Smooth muscle cell (in vitro differentiated cells): ENCODE measurements around the gene DHRS3. TPM values are rescaled to one million over a fixed set of nuclear protein-coding genes. Genes with fewer than 3 reads are reported as not detected.
"Not testable (repeated sequence)": the region's sequence is repeated elsewhere in the genome, so short reads cannot be mapped to it uniquely, and the experiment has no call there.

Source experiments
- DNase-seq: peaks from one replicate; lab custom pipeline; 2025; ENCODE audit not compliant: unreplicated experiment; lab: John Stamatoyannopoulos, UW
- H2AFZ ChIP-seq: fragments of 200-600 bp; sonication (generic); 2 replicates; pipeline ENCODE4 v1.6.0; 2016; ENCODE audit warnings: antibody characterized with exemption, low read depth, mild to moderate bottlenecking
- H3F3A ChIP-seq: fragments of 200-600 bp; sonication (generic); 2 replicates; pipeline ENCODE4 v1.6.0; 2017; ENCODE audit warnings: antibody characterized with exemption, low read depth
- H3K27ac ChIP-seq: fragments of 200-600 bp; sonication (generic); 2 replicates; pipeline ENCODE4 v1.5.1; 2016; ENCODE audit warnings: low read depth, mild to moderate bottlenecking
- H3K27me3 ChIP-seq: fragments of 200-600 bp; sonication (generic); 2 replicates; pipeline ENCODE4 v1.6.1; 2016; ENCODE audit warnings: low read depth, mild to moderate bottlenecking
- H3K36me3 ChIP-seq: fragments of 200-600 bp; sonication (generic); 2 replicates; pipeline ENCODE4 v1.5.1; 2016; ENCODE audit warnings: low read depth
- H3K4me1 ChIP-seq: fragments of 200-600 bp; sonication (generic); 2 replicates; pipeline ENCODE4 v1.5.1; 2016; ENCODE audit warnings: low read depth
- H3K4me2 ChIP-seq: fragments of 200-600 bp; sonication (generic); 2 replicates; pipeline ENCODE4 v1.6.0; 2016; ENCODE audit warnings: mild to moderate bottlenecking
- H3K4me3 ChIP-seq: fragments of 200-600 bp; sonication (generic); 2 replicates; pipeline ENCODE4 v1.5.1; 2016; ENCODE audit warnings: mild to moderate bottlenecking
- H3K79me2 ChIP-seq: fragments of 200-600 bp; sonication (generic); 2 replicates; pipeline ENCODE4 v1.6.0; 2016; ENCODE audit warnings: low read depth, mild to moderate bottlenecking
- H3K9ac ChIP-seq: fragments of 200-600 bp; sonication (generic); 2 replicates; pipeline ENCODE4 v1.6.0; 2016; ENCODE audit warnings: low read depth
- H3K9me3 ChIP-seq: fragments of 200-600 bp; sonication (generic); replicated peaks from 2 replicates; pipeline ENCODE4 v1.5.1; 2016; ENCODE audit warnings: low read depth
- H4K20me1 ChIP-seq: fragments of 200-600 bp; sonication (generic); 2 replicates; pipeline ENCODE4 v1.6.0; 2016; ENCODE audit warnings: low read depth
- CTCF ChIP-seq: fragments of 200-600 bp; sonication (generic); IDR thresholded peaks from 2 replicates; pipeline ENCODE4 v1.5.1; 2017; ENCODE audit warnings: borderline replicate concordance, mild to moderate bottlenecking, antibody characterized with exemption; ENCODE audit not compliant: insufficient read depth, poor library complexity, severe bottlenecking
- WGBS: methylation state at CpG from one replicate; pipeline ENCODE4 v1.1.7; 2016; ENCODE audit warnings: low lambda C conversion rate; 5-methylcytosine and 5-hydroxymethylcytosine counted together
- polyA plus RNA-seq: library from polyadenylated mRNA; unstranded; fragments of >200 nt; fragmentation: Nextera tagmentation; extraction: Ambion mirVana; gene quantifications from 2 replicates; pipeline ENCODE4 v1.2.1, GENCODE V29; 2016
- total RNA-seq: library from RNA; depleted of rRNA; stranded (reverse); fragments of >200 nt; gene quantifications from 2 replicates; pipeline ENCODE4 v1.2.3, GENCODE V29; 2014

DHRS3 gene
- total and polyA plus RNA-seq, 2 experiments from 2014 or later = 0.89 to 2.7 TPM

- Histone ChIP-seq H3K36me3 (no peaks in the 10 kb centered on the region), H3K4me3 (no peak overlapping the region), H4K20me1 (no peaks in the 10 kb centered on the region), H3K27ac (no peak overlapping the region), H3F3A (no peaks in the 10 kb centered on the region), H3K4me2 (no peak overlapping the region), H3K9me3 (peaks cover 4% of the 10 kb centered on the region), H3K4me1 (no peaks in the 10 kb centered on the region), H3K79me2 (no peaks in the 10 kb centered on the region), H2AFZ (no peak overlapping the region), H3K9ac (no peak overlapping the region), H3K27me3 (no peaks in the 10 kb centered on the region)
- no peak for DNase-seq
- 84% methylated on average over 7 of the region's 7 CpGs for WGBS
- no peak for TF ChIP-seq CTCF
These were observed 52.1 kb downstream of the DHRS3 start for GRCh38 chr1:12565966-12566352.

GRCh38 chr1:12565094-12565965 lies 52.7 kb downstream of the DHRS3 start:
- no peak overlapping the region for H3K4me3 ChIP-seq
- no peaks in the 10 kb centered on the region for H3F3A ChIP-seq
- no peak overlapping the region for H3K9ac ChIP-seq
- H4K20me1 ChIP-seq = no peaks in the 10 kb centered on the region
- 94% methylated on average over 10 of the region's 10 CpGs for WGBS
- no peaks in the 10 kb centered on the region for H3K4me1 ChIP-seq
- no peak overlapping the region for H3K4me2 ChIP-seq
- no peaks in the 10 kb centered on the region for H3K27me3 ChIP-seq
- no peak overlapping the region for H2AFZ ChIP-seq
- TF ChIP-seq CTCF = no peak
- peaks cover 4% of the 10 kb centered on the region for H3K9me3 ChIP-seq
- no peak for DNase-seq
- no peaks in the 10 kb centered on the region for H3K36me3 ChIP-seq
- no peak overlapping the region for H3K27ac ChIP-seq
- H3K79me2 ChIP-seq = no peaks in the 10 kb centered on the region

GRCh38 chr1:12564251-12564650 lies 53.8 kb downstream of the DHRS3 start:
- H3K36me3 ChIP-seq, H3K4me2 ChIP-seq, H3K9me3 ChIP-seq, H3K27ac ChIP-seq, H3K4me1 ChIP-seq, H2AFZ ChIP-seq, H3K4me3 ChIP-seq, H4K20me1 ChIP-seq, H3K9ac ChIP-seq, H3K79me2 ChIP-seq, DNase-seq, H3K27me3 ChIP-seq, H3F3A ChIP-seq: not testable (repeated sequence)
- 94% methylated on average over 3 of the region's 3 CpGs for WGBS

- Histone ChIP-seq H2AFZ (no peak overlapping the region), H3K79me2 (no peaks in the 10 kb centered on the region), H3K36me3 (no peaks in the 10 kb centered on the region), H4K20me1 (no peaks in the 10 kb centered on the region), H3K4me1 (no peaks in the 10 kb centered on the region), H3K4me2 (no peak overlapping the region), H3K27ac (no peak overlapping the region), H3K9me3 (peaks cover 4% of the 10 kb centered on the region), H3F3A (no peaks in the 10 kb centered on the region), H3K9ac (no peak overlapping the region), H3K4me3 (no peak overlapping the region), H3K27me3 (no peaks in the 10 kb centered on the region)
- TF ChIP-seq CTCF = no peak
- WGBS = 86% methylated on average over 3 of the region's 3 CpGs
- no peak for DNase-seq
These were observed 54.9 kb downstream of the DHRS3 start for GRCh38 chr1:12562955-12563576.
